PC-9 (cell line): ENCODE data around the gene LRP10. TPM values are rescaled to one million over a fixed set of nuclear protein-coding genes. Genes with fewer than 3 reads are reported as not detected.

Experiments used
- BruUV-seq: library from RNA; stranded (reverse); fragments of 400-500 nt; replicated peaks from 2 replicates; lab custom pipeline; 2021; lab: Mats Ljungman, UMichigan
- CTCF ChIA-PET: fragments of 300-600 bp; sonication (Branson Sonifier 250); formaldehyde crosslinking; loops from one replicate; lab custom pipeline; 2022; ENCODE audit warnings: antibody characterized with exemption; lab: Charles Lee
- POLR2A ChIA-PET: fragments of 300-600 bp; sonication (Branson Sonifier 250); formaldehyde crosslinking; loops from one replicate; lab custom pipeline; 2022; ENCODE audit warnings: antibody characterized with exemption; ENCODE audit not compliant: unreplicated experiment; lab: Charles Lee
- DNase-seq, 2 experiments: peaks; one replicate each; pipeline versions ENCODE4 v3.0.0 to v3.0.0-alpha.2; 2015 to 2022; ENCODE audit warnings: mixed read lengths in 1 of 2
- H2AFZ ChIP-seq: fragments of 200-600 bp; sonication (generic); 2 replicates; pipeline ENCODE4 v1.8.1; 2017; ENCODE audit warnings: antibody characterized with exemption
- H3F3A ChIP-seq: fragments of 200-600 bp; sonication (generic); 2 replicates; pipeline ENCODE4 v1.8.1; 2017; ENCODE audit warnings: antibody characterized with exemption, mild to moderate bottlenecking, low read depth; ENCODE audit not compliant: insufficient read depth
- H3K27ac ChIP-seq: fragments of 200-600 bp; sonication (generic); 2 replicates; pipeline ENCODE4 v1.6.1; 2016; ENCODE audit warnings: mixed run types
- H3K27me3 ChIP-seq: fragments of 200-600 bp; sonication (generic); 2 replicates; pipeline ENCODE4 v1.6.1; 2016; ENCODE audit warnings: low read depth, mixed run types; ENCODE audit not compliant: insufficient read depth
- H3K36me3 ChIP-seq: fragments of 200-600 bp; sonication (generic); 2 replicates; pipeline ENCODE4 v1.6.1; 2016; ENCODE audit warnings: low read depth, mixed run types
- H3K4me1 ChIP-seq: fragments of 200-600 bp; sonication (generic); replicated peaks from 2 replicates; pipeline ENCODE4 v1.6.1; 2016; ENCODE audit warnings: mixed run types; ENCODE audit not compliant: insufficient read depth
- H3K4me2 ChIP-seq: fragments of 200-600 bp; sonication (generic); 2 replicates; pipeline ENCODE4 v1.6.1; 2017; ENCODE audit warnings: mixed run types
- H3K4me3 ChIP-seq: fragments of 200-600 bp; sonication (generic); 2 replicates; pipeline ENCODE4 v1.6.1; 2016; ENCODE audit warnings: mixed run types
- H3K79me2 ChIP-seq: fragments of 200-600 bp; sonication (generic); 2 replicates; pipeline ENCODE4 v1.6.1; 2017; ENCODE audit warnings: low read depth, mixed run types
- H3K9me2 ChIP-seq: fragments of 200-600 bp; sonication (generic); 2 replicates; pipeline ENCODE4 v1.8.1; 2017; ENCODE audit warnings: mild to moderate bottlenecking; ENCODE audit not compliant: insufficient read depth
- H3K9me3 ChIP-seq: fragments of 200-600 bp; sonication (generic); 2 replicates; pipeline ENCODE4 v1.8.1; 2016; ENCODE audit warnings: low read depth; ENCODE audit not compliant: insufficient read depth
- H4K20me1 ChIP-seq: fragments of 200-600 bp; sonication (generic); 2 replicates; pipeline ENCODE4 v1.8.1; 2017; ENCODE audit not compliant: insufficient read depth
- EZH2 ChIP-seq: fragments of 200-600 bp; sonication (generic); IDR thresholded peaks from 2 replicates; pipeline ENCODE4 v1.8.0; 2017; ENCODE audit warnings: antibody characterized with exemption, low read depth
- intact Hi-C: fragments of 100-400 bp; cut with micrococcal nuclease; formaldehyde crosslinking; loops from one replicate; pipeline ENCODE4 v1.10.0; 2022; ENCODE audit not compliant: unreplicated experiment
- total RNA-seq: library from RNA; stranded (reverse); gene quantifications from 2 replicates; pipeline ENCODE4 v1.2.3, GENCODE V29; 2021
- TF ChIP-seq, protein P1 (sequence below): fragments of 200-600 bp; sonication (generic); conservative IDR thresholded peaks from 2 replicates; pipeline ENCODE4 v1.6.1; 2017; ENCODE audit warnings: mixed run types, antibody characterized with exemption, mild to moderate bottlenecking, moderate library complexity

LRP10 gene
- total RNA-seq, 1 experiment from 2014 or later = 61.6 TPM

DNA sequence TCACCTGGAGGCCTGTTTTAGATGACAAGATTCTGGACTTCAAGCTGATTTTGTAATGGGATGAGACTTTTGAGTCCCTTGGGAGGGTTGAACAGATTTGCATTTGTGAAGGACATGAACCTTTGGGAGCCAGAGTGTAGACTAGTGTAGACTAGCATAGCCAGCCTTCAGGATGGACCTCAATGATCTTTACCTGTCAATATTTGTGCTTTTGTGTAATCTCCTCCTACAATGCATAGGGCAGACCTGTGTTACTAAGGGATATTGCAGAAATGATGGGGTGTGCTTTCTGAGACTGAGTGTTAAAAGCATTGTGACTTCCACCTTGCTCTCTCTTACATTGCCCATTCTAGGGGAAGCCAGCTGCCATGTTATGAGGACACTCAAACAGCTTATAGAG lies 9.9 kb upstream of the LRP10 start:
- POLR2A ChIA-PET = interaction anchor here (0.7 kb wide), 1 partner anchor 208 kb away, joined by 6 read pairs; no protein-coding TSS in a partner anchor
- H3K9me2 ChIP-seq = no peaks in the 10 kb centered on the region

DNA sequence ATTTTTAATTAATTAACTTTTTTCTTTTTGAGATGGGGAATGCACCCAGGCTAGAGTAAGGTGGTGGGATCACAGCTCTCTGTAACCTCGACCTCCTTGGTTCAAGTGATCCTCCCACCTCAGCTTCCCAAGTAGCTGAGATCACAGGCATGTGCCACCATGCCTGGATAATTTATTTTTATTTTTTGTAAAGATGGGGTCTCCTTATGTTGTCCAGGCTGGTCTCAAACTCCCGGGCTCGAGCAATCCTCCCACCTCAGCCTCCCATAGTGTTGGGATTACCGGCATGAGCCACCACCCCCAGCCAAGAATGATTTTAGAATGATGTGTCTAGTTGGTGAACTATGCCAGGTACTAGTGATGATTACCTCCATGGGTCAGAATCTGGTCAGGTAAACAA lies 6.6 kb upstream of the LRP10 start:
- Histone ChIP-seq H3K79me2 (no peaks in the 10 kb centered on the region), H2AFZ (no peak overlapping the region), H3K4me1 (peaks cover 6% of the 10 kb centered on the region; the same call in 1 of the 2 replicates), H3K9me3 (no peaks in the 10 kb centered on the region), H3K4me2 (no peak overlapping the region), H3K9me2 (no peaks in the 10 kb centered on the region), H3K27ac (no peak overlapping the region), H3F3A (peaks cover 6% of the 10 kb centered on the region), H3K36me3 (no peaks in the 10 kb centered on the region), H3K4me3 (no peak overlapping the region), H4K20me1 (no peaks in the 10 kb centered on the region), H3K27me3 (no peaks in the 10 kb centered on the region)
- ChIA-PET CTCF (no interaction called here), POLR2A (no interaction called here)
- BruUV-seq = no TSS peak
- intact Hi-C loops = no loop called here
- no peak for DNase-seq
- no peak for TF ChIP-seq EZH2
- TF ChIP-seq, protein P1, sequence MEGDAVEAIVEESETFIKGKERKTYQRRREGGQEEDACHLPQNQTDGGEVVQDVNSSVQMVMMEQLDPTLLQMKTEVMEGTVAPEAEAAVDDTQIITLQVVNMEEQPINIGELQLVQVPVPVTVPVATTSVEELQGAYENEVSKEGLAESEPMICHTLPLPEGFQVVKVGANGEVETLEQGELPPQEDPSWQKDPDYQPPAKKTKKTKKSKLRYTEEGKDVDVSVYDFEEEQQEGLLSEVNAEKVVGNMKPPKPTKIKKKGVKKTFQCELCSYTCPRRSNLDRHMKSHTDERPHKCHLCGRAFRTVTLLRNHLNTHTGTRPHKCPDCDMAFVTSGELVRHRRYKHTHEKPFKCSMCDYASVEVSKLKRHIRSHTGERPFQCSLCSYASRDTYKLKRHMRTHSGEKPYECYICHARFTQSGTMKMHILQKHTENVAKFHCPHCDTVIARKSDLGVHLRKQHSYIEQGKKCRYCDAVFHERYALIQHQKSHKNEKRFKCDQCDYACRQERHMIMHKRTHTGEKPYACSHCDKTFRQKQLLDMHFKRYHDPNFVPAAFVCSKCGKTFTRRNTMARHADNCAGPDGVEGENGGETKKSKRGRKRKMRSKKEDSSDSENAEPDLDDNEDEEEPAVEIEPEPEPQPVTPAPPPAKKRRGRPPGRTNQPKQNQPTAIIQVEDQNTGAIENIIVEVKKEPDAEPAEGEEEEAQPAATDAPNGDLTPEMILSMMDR = no peak

More for the DNA sequence above, 9.9 kb upstream of the LRP10 start:
- Histone ChIP-seq H3K4me1 (no peaks in the 10 kb centered on the region), H3K27me3 (no peaks in the 10 kb centered on the region), H3K4me2 (no peak overlapping the region), H3K4me3 (no peak overlapping the region), H3K27ac (no peak overlapping the region), H3F3A (no peaks in the 10 kb centered on the region), H3K9me3 (no peaks in the 10 kb centered on the region), H3K36me3 (no peaks in the 10 kb centered on the region), H3K79me2 (no peaks in the 10 kb centered on the region), H4K20me1 (no peaks in the 10 kb centered on the region), H2AFZ (no peak overlapping the region)
- BruUV-seq = no TSS peak
- TF ChIP-seq, protein P1 = no peak
- TF ChIP-seq EZH2 = no peak
- intact Hi-C loops = no loop called here
- CTCF ChIA-PET = no interaction called here
- no peak for DNase-seq

- CTCF ChIA-PET = interaction anchor here (0.6 kb wide), 1 partner anchor 296 kb away, joined by 3 read pairs; no protein-coding TSS in a partner anchor
- no peak for TF ChIP-seq EZH2
- TF ChIP-seq, protein P1 = no peak
- H3K4me1 ChIP-seq = peaks cover 13% of the 10 kb centered on the region
- H3K4me3 ChIP-seq = no peak overlapping the region
- intact Hi-C loops = no loop called here
- no peaks in the 10 kb centered on the region for H3K9me2 ChIP-seq
- H3K27ac ChIP-seq = no peak overlapping the region
- H3F3A ChIP-seq = peaks cover 13% of the 10 kb centered on the region
- no peaks in the 10 kb centered on the region for H3K36me3 ChIP-seq
- no peak overlapping the region for H2AFZ ChIP-seq
- no peaks in the 10 kb centered on the region for H3K79me2 ChIP-seq
- no peak for DNase-seq
- no peaks in the 10 kb centered on the region for H4K20me1 ChIP-seq
- POLR2A ChIA-PET = no interaction called here
- no peak overlapping the region for H3K4me2 ChIP-seq
- H3K9me3 ChIP-seq = no peaks in the 10 kb centered on the region
- no TSS peak for BruUV-seq
- H3K27me3 ChIP-seq = no peaks in the 10 kb centered on the region
Observed at GRCh38 chr14:22865424-22866405, 5.8 kb upstream of the LRP10 start.
